Testis (tissue), 3 donors: ENCODE data around the gene FHL1. TPM values are rescaled to one million over a fixed set of nuclear protein-coding genes. Genes with fewer than 3 reads are reported as not detected.

Experiments used
- DNase-seq: peaks from one replicate; pipeline ENCODE4 v3.0.0-alpha.2; 2019
- H3K27ac ChIP-seq, 2 donors: fragments of 200-600 bp; sonication (generic); one replicate each; pipeline ENCODE4 v1.5.1; 2019
- H3K27me3 ChIP-seq: fragments of 200-600 bp; sonication (generic); one replicate; pipeline ENCODE4 v1.5.1; 2019
- H3K36me3 ChIP-seq: fragments of 200-600 bp; sonication (generic); one replicate; pipeline ENCODE4 v1.5.1; 2017; ENCODE audit warnings: low read depth; ENCODE audit errors: missing control alignments
- H3K4me1 ChIP-seq: fragments of 200-600 bp; sonication (generic); one replicate; pipeline ENCODE4 v1.5.1; 2019
- H3K4me3 ChIP-seq, 2 donors: fragments of 200-600 bp; sonication (generic); one replicate each; pipeline ENCODE4 v1.5.1; 2017 to 2019
- H3K9me3 ChIP-seq: fragments of 200-600 bp; sonication (generic); one replicate; pipeline ENCODE4 v1.5.1; 2017
- POLR2A ChIP-seq: fragments of 450-650 bp; IDR thresholded peaks from one replicate; pipeline ENCODE4 v1.6.1; 2017; ENCODE audit warnings: antibody characterized with exemption, mild to moderate bottlenecking, moderate library complexity
- WGBS, 2 donors: methylation state at CpG; one replicate each; pipeline ENCODE4 v1.1.5; 2018; 5-methylcytosine and 5-hydroxymethylcytosine counted together
- intact Hi-C: fragments of 100-400 bp; cut with DNase I; formaldehyde crosslinking; loops from one replicate; pipeline ENCODE4 v1.15.1; 2023; ENCODE audit warnings: low total_unique reads
- polyA plus RNA-seq: library from polyadenylated mRNA; stranded (reverse); fragments of 350-450 nt; fragmentation: Illumina TruSeq; extraction: RNeasy Lipid Tissue Mini Kit (QIAGEN cat#74804); gene quantifications from one replicate; pipeline ENCODE4 v1.2.3, GENCODE V29; 2014; ENCODE audit warnings: low read depth, low replicate concordance; ENCODE audit not compliant: insufficient read depth
- total RNA-seq, 2 donors: library from RNA; depleted of rRNA; stranded (reverse); fragments of >200 nt; gene quantifications; one replicate each; pipeline ENCODE4 v1.2.3, GENCODE V29; 2016
- TF ChIP-seq, protein P1 (sequence below), 3 experiments: fragments of 450-650 bp in 2 of 3; fragments of 200-600 bp in 1 of 3; sonication (generic) in 1 of 3; IDR thresholded peaks; one replicate each; pipeline ENCODE4 v1.5.1; 2016 to 2019; ENCODE audit warnings: antibody characterized with exemption in 3 of 3, mild to moderate bottlenecking in 2 of 3, moderate library complexity in 1 of 3

The FHL1 gene
- total and polyA plus RNA-seq, 3 donors from 2014 or later = 92.5 to 211 (median 98.6) TPM

DNA sequence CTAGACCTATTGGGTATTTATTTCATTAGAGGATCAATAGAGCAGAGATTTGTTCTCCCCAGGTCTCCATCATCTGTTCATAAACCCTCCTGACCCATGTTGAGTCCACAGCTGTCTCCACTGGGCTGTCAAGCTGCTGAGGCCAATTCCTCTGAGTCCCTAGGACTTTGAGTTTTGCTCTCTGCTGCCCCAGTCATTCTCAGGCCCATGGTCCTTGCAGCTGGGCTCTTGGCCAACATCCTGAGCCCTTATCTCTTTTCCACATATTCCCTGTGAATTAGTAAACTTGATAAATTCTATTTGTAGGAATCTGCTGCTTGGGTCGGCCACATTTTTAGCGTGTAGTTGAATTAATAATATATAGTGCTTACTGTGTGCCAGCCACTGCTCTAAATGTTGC is 41.9 kb downstream of the FHL1 start:
- TF ChIP-seq, protein P1, sequence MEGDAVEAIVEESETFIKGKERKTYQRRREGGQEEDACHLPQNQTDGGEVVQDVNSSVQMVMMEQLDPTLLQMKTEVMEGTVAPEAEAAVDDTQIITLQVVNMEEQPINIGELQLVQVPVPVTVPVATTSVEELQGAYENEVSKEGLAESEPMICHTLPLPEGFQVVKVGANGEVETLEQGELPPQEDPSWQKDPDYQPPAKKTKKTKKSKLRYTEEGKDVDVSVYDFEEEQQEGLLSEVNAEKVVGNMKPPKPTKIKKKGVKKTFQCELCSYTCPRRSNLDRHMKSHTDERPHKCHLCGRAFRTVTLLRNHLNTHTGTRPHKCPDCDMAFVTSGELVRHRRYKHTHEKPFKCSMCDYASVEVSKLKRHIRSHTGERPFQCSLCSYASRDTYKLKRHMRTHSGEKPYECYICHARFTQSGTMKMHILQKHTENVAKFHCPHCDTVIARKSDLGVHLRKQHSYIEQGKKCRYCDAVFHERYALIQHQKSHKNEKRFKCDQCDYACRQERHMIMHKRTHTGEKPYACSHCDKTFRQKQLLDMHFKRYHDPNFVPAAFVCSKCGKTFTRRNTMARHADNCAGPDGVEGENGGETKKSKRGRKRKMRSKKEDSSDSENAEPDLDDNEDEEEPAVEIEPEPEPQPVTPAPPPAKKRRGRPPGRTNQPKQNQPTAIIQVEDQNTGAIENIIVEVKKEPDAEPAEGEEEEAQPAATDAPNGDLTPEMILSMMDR (IDR thresholded peaks at IDR 0.05) = no peak
- TF ChIP-seq POLR2A = no peak
- no peak for DNase-seq
- Histone ChIP-seq H3K9me3 (no peaks in the 10 kb centered on the region), H3K27me3 (no peaks in the 10 kb centered on the region), H3K4me1 (no peaks in the 10 kb centered on the region), H3K36me3 (no peaks in the 10 kb centered on the region), H3K27ac (no peak overlapping the region), H3K4me3 (no peak overlapping the region)
- intact Hi-C loops = no loop called here
- 36 to 59% methylated on average over 2 of the region's 2 CpGs for WGBS, 2 donors

DNA sequence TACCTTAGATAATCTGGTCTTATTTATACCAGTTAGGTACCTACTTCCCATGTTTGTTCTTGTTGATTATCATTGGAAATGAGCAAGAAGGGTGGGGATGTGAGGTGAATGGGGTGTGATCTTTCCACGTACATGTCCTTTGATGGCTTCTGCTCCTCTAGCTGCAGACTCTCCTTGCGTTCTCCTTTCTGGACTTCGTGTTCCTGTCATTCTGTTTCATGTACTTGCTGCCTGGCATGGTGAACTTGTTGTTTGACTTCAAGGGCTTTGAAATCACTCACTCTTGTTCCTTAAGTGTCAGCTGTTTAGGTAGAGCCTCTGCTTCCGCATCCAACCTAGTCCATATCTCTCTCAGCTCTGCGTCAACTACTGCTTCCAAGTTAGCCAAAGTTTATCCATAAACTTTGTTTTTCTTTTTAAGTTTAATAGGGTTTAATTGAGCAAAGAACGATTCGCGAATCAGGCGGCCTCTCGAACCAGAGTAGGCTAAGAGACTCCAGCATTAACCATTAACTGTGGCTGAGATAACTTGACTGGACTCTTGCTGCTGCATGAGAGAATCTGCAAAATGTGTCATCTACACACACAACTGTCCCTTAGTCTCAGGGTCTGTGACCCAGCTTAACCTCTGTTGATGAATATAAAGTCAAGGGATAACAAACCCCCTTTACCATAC is 42.8 kb downstream of the FHL1 start:
- H3K27me3 ChIP-seq = no peaks in the 10 kb centered on the region
- H3K36me3 ChIP-seq = no peaks in the 10 kb centered on the region
- TF ChIP-seq POLR2A = no peak
- TF ChIP-seq, protein P1 (IDR thresholded peaks at IDR 0.05) = no peak
- no peaks in the 10 kb centered on the region for H3K9me3 ChIP-seq
- no peak overlapping the region for H3K27ac ChIP-seq
- intact Hi-C loops = no loop called here
- WGBS, 2 donors = 73 to 82% methylated on average over 10 of the region's 10 CpGs
- no peak overlapping the region for H3K4me3 ChIP-seq
- no peaks in the 10 kb centered on the region for H3K4me1 ChIP-seq
- DNase-seq = no peak

DNA sequence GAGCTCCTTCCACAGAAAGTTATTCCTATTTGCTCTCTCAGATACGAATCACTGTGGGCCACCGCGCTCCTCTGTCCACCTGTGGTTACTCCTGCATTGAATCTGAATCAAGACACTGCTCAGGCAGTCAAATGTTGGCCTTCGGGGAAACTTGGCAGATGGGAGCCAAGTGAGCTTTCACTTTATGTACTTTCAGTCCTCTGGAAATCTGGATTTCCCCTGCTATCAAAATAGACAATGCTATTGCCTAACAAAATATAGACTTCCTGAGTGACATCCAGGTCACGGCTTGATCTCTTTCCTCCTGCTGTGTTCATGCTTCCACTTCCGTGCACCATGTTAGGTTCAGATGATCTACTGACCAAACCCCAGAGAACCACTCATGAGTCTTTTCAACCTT is 43.8 kb downstream of the FHL1 start:
- H3K4me3 ChIP-seq = no peak overlapping the region
- H3K9me3 ChIP-seq = no peaks in the 10 kb centered on the region
- 53 to 60% methylated on average over 5 to 6 of the region's 6 CpGs for WGBS, 2 donors
- TF ChIP-seq, protein P1 (IDR thresholded peaks at IDR 0.05) = no peak
- TF ChIP-seq POLR2A = no peak
- H3K4me1 ChIP-seq = no peaks in the 10 kb centered on the region
- no peaks in the 10 kb centered on the region for H3K36me3 ChIP-seq
- H3K27ac ChIP-seq = no peak overlapping the region
- DNase-seq = no peak
- no peaks in the 10 kb centered on the region for H3K27me3 ChIP-seq
- intact Hi-C loops = no loop called here

DNA sequence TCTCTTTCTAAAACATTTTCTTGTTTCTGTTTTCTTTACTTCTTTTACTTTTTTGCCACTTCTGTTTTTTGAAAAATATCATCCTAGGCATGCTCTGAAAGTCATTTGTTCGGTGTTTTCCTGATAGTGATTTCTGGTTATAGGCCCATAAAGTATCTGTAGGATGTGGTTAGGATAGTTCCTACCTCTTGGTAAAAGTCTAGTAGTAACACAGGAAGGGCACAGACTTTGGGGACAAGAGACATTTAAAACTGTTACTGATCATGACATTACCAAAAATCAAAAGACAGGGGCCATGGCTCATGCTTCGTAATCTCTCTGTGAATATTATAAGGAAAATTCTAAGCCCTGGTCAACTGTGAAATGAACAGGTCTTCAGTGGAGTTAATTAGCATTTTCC is 44.8 kb downstream of the FHL1 start:
- Histone ChIP-seq H3K4me1 (no peaks in the 10 kb centered on the region), H3K4me3 (no peak overlapping the region), H3K36me3 (no peaks in the 10 kb centered on the region), H3K27ac (no peak overlapping the region), H3K27me3 (no peaks in the 10 kb centered on the region), H3K9me3 (no peaks in the 10 kb centered on the region)
- WGBS, 2 donors = 85 to 93% methylated on average over 2 of the region's 2 CpGs
- DNase-seq = no peak
- intact Hi-C loops = no loop called here
- TF ChIP-seq, protein P1 (IDR thresholded peaks at IDR 0.05) = no peak
- TF ChIP-seq POLR2A = no peak

DNA sequence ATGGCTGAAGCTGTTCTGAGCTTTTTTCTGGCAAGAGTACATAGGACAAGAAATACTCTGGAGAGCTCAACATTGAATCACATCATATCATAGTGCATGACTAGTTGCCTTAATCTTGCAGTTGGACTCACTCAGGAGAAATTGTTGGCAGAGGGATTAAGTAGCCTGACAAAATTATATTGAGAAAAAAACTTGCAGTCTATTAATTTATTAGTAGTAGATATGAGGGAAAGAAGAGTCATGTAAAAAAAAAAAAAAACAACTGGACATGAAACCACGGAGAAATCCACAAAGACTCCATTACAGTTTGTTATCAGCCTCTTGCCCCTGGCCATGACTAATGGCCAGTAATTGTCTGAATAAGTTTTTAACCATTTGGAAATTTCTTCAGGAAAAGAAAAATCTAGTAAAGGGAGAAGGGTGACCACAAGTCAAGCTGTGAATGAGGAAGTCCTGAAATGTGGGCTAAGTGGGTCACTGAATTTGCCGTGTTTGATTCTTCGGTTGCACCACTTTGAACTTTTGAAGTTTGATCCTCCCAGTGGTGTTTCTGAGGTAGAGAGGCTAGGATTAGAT is 45.6 kb downstream of the FHL1 start:
- Histone ChIP-seq H3K4me1 (no peaks in the 10 kb centered on the region), H3K9me3 (no peaks in the 10 kb centered on the region), H3K4me3 (no peak overlapping the region), H3K27me3 (no peaks in the 10 kb centered on the region), H3K36me3 (no peaks in the 10 kb centered on the region), H3K27ac (no peak overlapping the region)
- intact Hi-C loops = no loop called here
- no peak for DNase-seq
- WGBS, 2 donors = 75 to 79% methylated on average over 3 of the region's 3 CpGs
- TF ChIP-seq, protein P1 (IDR thresholded peaks at IDR 0.05) = no peak
- no peak for TF ChIP-seq POLR2A
